GM19043 (cell line): ENCODE data around the gene SLC34A3.

Source experiments
- ATAC-seq: cut with Tn5 transposase; IDR thresholded peaks from one replicate; pipeline ENCODE4 v1.9.1; 2021; ENCODE audit warnings: low read depth; ENCODE audit not compliant: unreplicated experiment

Gene SLC34A3

DNA sequence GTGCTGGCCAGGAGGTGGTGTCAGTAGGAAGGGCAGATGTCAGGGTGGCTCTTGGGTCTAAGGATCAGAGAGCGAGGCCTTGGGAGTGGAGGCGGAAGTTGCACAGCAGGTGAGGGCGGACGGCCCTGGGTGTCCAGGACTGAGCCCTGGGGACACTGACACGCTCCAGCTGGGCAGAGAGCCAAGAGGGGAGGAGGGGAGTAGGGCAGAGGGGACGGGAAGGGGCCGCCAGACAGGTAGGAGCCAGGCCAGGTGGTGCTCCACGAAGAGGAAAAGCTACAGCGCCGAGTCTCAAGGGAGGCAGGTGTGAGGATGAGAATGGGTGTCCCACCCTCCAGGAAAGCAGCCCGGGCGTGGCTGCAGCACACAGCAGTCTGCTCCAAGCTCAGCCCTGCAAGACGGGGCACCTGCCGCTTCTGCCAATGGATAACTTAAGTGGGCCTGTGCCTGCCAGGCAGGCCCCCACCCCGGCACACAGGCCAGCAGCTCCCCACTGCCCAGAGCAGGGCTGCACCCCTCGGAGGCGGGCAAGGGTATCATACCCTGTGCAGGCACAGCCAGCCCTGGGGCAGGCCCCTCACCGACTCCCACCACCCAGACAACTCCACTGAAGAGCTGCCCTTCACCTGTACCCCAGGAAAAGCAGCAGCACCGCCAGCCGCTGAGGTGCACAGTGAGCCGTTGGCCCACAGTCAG is 35.0 kb upstream of the SLC34A3 start:
- ATAC-seq, result no peak

DNA sequence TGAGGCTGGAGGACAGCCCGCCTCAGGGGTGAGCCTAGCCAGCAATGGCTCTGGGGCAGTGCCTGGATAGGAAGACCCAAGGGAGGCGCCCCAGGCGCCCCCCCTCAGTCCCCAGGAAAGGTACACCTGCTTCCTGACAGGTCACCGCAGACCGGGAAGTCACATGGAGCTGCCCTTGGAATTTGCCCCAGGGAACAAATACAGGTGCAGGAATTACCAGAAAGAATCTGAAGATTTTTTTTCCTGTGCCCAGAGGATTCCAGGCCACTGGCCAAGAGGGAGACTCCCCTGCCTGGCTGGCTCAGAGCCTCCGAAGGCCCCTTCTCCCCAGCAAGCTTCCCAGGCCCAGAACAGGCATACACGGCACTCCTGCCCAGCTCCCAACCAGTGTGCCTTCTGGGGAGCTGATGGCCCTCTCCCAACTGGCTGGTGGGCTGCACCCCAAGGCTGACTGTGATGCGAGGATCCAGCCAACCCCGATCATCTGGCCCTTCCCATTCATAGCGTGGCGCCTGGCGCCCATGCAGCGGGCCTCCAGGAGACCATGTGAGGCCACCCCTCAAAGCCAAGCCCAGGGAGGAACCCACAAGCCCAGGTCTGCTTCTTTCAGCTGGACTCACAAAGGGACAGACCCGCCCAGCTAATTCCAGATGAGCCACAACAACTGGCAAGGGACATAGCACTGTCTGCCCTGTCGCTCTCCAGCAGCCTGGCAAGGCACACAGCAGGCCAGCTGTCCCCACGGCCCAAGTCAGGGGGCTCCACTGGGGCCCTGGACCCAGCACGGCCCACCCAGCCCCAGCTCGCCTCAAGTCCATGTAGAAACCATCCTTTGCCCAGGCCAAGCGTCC is 32.4 kb upstream of the SLC34A3 start:
- ATAC-seq, result no peak

DNA sequence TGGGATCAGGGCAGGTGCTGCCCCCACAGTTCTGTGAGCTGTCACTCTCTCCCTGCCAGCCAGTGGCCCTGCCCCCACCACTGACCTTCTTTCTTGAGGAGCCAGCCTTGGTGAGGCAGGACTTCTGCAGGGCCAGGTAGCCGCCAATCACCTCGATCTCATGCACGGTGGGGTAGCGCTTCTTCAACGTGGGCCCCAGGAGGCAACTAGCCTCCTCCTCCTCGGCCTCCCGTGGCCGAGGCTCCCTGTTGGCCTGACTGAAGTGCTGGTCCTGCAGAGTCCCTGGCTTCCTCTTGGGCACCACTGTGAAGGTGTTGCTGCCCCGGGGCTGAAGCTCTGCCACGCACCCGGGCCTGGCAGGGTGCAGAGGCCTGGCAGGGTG is 31.8 kb upstream of the SLC34A3 start:
- no peak for ATAC-seq

DNA sequence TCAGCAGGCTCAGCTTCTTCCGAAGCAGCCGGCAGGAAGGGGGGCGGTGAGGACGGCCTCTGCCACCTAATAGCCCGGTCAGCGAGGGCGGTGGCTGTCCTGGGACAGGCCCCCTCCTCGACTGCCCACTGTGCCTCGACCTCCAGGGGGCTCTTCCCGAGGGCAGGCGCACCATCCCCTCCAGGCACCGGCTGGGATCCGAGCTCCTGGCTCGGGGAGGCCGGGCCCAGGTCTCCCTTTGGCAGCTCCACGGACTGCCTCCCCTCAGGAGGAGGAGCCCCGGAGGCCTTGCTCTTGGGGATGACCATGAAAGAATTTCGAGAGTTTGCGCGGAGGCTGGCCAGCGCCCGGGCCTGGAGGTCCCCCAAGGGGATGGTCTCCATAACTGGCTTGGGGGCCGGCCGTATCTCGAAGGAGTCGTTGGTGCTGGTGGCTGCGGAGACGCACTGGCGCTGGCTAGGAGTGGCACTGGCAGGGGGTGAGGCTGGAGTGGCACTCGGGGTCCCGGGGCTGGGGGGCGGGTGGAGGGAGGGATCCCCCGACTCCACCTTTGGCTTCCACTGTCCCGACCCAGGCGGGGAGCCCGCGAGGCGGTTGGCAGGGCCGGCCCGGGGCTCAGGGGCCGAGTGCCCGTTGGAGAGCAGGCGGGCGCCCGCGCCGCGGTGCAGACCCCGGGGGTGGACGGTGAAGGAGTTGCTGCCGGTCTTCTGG is 31.1 kb upstream of the SLC34A3 start:
- ATAC-seq, result no peak

DNA sequence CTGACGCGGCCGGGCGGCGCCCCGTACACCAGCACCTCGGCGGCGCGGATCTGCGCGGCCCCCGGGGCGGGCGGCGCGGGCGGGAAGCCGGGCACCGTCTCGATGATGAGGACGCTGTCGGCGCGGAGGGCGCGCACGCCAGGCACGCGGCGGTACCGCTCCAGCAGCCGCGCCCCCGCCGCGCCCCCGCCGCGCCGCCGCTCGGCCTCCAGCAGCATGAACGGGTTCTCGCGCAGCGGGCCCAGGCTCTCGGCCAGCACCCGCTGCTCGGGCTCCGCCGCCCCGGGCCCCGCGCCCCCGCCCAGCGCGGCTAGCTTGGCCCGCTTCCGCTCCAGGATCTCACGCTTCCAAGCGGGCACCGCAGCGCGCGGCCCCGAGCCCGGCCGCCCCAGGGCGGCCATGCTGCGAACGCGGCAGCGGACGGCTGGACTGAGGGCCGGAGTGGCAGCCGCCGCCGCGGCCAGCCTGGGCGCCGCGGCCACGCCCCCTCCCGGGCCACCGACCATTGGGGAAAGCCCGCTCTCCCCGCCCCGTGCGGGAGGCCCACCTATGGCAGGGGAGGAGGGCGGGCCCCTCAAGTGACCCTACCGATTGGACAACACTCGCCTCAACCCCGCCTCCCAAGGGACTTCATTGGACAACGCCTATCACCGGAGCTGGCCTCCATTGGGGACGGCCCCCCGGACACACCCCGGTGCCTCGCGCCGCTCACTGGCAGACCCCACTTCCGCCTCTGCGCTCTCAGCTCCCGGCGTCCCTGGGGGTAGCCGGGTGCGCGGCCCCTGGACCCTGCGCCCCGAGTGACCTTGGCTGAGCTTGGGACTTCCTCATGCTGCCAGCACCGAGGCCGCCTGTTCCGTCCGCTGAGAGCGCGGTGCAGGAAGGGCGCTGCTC is 30.1 kb upstream of the SLC34A3 start, which contains the start of gene TPRN:
Gene TPRN (minus strand): TSS at position 431 of the 894 bp plus-strand sequence. CDS start 30 bp downstream, at position 401.
- peak; percentile 88 for ATAC-seq

DNA sequence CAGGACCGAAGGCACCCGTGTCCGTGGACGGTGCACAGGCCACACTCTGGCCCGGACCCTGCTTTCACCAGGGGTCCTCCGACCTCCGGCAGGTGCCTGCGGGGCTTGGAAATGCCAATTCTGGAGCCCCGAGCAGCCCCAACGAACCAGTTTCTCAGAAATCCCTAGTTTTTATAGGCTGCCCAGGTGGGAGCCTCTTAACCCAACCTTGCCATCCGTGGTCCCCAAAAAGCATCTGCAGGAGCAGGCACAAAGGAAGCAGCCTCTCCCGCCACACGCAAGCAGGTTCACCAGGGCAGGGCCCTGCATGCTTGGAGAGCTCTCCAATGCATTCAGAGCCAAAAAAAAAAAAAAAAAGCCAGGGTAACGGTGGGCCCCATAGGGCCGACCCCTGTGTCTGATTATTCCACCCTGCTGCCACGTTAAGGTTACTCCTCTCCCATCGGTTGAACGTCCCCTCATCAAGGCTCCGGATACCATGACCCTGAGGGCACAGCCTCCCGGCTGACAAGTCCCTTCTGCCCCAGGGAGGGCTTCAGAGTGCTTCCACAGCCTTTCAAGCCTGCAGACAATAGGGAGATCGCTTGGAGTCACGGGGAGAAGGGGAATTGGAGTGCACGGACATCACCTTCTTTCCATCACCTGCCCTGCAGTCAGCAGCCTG is 29.4 kb upstream of the SLC34A3 start:
- no peak for ATAC-seq

DNA sequence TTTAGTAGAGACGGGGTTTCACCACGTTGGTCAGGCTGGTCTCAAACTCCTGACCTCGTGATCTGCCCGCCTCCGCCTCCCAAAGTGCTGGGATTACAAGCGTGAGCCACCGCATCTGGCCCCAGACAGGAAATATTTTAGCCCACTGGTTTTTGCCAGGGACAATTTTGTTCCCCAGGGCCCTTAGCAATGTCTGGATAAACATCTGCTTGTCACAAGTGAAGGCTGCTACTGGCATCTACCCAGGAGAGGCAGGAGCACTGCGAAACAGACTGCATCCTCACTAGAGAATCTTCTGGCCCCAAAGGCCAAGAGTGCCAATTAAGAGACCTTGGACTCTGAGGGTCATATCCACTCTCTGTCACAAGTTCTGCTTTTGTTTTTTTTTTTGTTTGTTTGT is 27.7 kb upstream of the SLC34A3 start:
- no peak for ATAC-seq

DNA sequence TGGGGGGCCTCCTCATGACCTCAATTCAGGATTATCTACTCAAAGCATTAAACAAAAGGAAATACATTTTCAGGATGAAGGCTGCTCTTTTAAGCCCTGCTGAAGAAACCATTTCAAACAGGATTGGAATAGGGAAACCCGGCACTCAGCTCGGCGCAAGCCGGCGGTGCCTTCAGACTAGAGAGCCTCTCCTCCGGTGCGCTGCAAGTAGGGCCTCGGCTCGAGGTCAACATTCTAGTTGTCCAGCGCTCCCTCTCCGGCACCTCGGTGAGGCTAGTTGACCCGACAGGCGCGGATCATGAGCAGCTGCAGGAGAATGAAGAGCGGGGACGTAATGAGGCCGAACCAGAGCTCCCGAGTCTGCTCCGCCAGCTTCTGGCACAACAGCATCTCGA is 26.0 kb upstream of the SLC34A3 start:
- no peak for ATAC-seq

DNA sequence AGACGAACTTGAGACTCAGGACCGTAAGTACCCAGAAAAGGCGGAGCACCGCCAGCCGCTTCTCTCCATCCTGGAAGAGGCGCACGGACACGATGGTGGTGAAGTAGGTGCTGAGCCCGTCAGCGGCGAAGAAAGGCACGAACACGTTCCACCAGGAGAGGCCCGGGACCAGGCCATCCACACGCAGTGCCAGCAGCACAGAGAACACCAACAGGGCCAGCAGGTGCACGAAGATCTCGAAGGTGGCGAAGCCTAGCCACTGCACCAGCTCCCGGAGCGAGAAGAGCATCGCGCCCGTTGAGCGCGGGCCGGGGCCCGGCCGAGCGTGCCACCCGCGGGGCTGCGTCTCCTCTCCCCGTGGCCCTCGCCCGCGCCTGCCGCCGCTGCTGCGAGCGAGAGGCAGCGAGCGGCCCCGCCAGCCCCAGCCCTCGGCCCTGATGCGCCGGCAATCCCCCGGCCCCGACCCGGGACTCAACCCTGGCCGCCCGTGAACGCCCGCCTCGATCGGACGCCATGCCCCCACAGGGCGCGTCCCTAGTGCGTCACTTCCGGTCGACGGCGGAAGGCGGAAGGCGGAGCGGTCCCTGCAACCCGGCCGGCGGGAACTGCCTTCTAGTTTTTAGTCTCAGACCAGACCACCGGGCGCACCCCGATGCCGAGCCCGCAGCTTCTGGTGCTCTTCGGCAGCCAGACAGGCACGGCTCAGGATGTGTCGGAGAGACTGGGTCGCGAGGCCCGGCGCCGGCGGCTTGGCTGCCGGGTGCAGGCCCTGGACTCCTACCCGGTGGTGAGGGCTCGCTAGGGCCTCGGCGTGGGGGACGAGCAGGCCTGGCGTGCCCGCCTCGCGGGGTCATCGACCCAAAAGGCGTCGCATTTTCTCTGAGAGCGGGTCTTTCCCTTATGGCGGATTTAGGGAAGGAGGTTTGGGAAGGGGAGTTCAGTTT is 25.3 kb upstream of the SLC34A3 start, which contains the start of the genes NDOR1 and TMEM203:
Gene NDOR1 (plus strand): TSS at position 575 of the 944 bp plus-strand sequence. CDS start 78 bp downstream, at position 653.
Gene TMEM203 (minus strand): TSS at position 523 of the 944 bp plus-strand sequence. CDS start 234 bp downstream, at position 289.
- ATAC-seq, result no peak

DNA sequence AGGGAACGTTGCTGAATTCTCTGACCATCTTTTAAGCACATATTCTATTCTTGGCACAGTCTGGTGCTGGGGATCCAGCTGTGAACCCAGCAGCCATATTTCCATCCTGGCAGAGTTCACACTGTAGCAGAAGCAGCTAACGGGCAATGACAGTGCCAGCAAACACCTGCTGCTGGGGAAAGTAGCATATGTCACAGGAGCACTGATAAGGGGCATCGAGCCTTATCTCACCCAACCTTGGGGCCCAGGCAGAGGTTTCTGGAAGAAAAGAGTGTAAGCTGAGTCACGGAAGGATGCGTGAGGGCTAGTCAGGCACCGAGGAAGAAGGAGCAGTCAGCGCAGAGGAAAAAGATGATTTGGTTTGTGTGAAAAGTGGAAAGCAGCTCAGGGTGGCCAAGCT is 24.1 kb upstream of the SLC34A3 start:
- ATAC-seq, result no peak

DNA sequence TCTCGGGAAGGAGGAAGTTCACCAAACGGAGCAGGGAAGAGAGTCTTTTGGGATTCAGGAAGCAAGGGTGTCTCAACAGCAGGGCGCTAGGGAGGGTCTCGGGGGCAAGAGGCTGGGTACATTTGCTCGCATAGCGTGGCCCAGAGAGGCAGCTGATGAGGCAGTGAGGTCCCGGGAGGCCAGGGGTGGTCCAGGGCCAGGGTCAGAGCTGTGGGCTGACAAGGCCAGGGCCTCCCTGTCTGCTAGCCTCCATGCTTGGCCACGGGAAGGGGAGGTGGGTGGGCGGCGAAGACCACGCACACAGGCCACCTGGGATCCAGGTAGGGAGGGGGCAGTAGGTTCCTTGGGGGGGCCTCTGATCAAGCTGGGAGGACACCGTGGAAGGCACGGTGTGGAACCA is 19.2 kb upstream of the SLC34A3 start:
- ATAC-seq, result no peak

DNA sequence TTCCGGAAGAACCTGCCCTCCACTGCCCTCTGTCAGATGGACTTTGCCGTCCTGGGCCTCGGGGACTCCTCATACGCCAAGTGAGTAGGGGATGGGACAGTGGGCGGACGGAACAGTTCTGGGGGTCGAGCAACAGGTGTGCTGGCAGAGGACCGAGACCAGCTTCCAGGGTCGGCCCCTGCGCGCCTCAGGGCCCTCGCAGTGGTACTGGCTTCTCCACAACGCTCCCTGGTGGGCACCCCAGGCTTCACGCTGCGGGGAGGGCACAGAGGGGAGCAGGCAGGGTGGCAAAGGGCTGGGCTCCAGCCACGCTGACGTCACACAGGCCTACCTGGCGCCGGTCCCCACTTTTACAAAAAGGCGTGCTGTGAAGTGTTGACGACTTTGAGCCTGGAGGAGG is 18.2 kb upstream of the SLC34A3 start:
- ATAC-seq, result no peak

DNA sequence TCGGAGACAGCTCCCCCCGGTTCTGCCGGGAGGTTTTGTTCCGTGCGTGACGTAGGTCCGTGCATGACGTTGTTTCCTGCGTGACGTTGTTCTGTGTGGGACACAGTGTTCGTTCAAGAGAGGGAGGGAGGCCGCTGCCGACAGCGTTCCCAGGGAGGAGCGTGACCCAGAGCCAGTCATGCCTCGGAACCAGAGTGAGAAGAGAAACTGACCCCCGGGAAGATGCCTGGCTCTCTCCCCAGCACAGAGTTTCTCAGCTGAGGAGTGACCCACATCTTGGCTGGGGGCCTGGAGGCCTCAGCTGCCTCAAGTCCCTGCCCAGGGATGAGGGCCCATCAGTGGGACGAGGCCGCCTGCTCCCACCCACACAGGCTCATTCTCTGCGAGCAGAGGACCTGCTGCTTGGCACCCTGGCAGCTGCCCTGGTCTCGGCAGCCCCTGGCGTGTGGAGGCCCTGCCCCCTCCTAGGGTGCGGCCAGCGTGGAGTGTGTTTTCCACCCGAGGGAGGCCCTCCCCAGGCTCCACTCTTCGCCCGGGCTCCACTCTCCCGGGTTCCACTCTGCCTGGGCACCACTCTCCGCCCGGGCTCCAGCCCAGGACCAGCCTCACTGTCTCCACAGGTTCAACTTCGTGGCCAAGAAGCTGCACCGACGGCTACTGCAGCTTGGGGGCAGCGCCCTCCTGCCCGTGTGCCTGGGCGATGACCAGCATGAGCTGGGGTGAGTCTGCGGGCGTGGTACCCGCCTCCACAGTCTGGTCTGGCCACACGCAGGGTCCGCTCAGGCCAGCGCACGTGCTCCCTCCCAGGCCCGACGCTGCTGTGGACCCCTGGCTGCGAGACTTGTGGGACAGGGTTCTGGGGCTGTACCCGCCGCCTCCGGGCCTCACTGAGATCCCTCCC is 17.3 kb upstream of the SLC34A3 start:
- ATAC-seq, result no peak

DNA sequence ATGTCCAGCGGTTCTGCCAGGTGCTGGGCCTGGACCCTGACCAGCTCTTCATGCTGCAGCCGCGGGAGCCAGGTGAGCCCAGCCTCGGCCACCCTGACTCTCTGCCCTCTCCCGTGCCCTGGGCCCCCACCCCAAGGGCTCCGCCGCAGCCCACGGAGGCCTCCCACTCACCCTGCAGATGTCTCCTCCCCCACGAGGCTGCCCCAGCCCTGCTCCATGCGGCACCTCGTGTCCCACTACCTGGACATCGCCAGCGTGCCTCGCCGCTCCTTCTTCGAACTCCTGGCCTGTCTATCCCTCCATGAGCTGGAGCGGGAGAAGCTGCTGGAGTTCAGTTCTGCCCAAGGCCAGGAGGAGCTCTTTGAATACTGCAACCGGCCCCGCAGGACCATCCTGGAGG is 16.1 kb upstream of the SLC34A3 start:
- ATAC-seq, result no peak

DNA sequence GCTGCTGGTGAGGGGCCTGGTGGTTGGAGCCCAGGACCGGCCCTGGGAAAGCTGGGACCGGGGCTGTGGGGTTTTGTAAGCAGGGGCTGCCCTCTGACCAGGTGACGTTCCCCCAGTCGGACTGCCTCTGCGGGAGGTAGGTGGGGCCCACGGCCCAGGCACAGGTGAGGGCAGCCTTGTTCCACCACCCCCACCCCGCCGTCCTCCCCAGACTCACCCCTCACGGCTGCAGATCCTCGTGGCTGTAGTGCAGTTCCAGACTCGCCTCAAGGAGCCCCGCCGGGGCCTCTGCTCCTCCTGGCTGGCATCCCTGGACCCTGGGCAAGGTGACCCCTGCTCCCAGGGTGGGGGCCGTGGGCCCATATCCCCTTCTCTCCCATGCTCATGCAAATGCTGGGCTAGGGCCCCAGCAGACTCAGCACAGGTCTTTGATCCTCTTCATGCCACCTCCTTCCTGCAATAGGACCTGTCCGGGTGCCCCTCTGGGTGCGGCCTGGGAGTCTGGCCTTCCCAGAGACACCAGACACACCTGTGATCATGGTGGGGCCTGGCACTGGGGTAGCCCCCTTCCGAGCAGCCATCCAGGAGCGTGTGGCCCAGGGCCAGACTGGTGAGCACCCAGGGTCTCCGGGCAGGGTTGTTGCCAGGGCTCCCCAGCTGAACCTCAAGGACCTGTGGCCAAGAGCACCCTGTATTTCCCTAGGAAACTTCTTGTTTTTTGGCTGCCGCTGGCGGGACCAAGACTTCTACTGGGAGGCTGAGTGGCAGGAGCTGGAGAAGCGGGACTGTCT is 15.3 kb upstream of the SLC34A3 start:
- ATAC-seq, result no peak

DNA sequence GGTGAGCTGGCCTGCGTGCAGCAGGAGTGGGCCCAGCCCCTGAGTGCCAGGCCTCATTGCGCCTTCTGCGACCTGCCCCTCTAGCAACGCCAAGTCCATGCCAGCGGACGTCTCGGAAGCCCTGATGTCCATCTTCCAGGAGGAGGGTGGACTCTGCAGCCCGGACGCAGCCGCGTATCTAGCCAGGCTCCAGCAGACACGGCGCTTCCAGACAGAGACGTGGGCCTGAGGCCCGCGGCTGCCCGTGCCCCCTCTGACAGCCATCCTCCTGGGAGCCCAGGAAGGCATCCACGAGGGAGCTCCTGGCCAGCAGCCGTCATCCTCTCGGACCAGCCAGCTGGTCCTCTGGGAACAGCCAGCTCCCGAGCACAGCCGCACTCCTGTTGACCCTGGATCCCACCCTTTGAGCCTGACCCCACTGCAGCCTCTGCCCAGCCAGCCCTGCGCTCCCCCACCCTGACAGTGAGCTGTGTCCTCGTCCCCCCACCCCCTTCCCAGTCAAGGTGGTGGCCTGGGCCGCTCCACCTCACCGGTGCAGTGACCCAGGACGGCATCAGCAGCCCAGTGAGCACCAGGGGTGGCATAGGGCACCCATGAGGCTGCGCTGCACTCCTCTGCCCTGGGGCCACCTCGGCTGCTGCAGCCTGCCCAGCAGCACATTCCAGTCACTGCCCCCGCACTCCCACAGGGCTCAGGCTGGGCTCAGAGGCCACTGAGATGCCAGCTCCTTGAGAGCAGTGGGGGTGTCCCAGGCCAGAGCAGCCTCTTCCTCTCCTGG is 14.3 kb upstream of the SLC34A3 start:
- no peak for ATAC-seq
